Epidermal melanocyte (primary cell): ENCODE measurements around the gene WWOX.
A peak's percentile ranks its signal among the peaks of the same experiment; 100 is the strongest.

ENCODE experiments used
- DNase-seq: peaks from one replicate; pipeline ENCODE4 v3.0.0; 2011; ENCODE audit warnings: low spot score; ENCODE audit not compliant: insufficient read length

WWOX gene

GRCh38 chr16:78972986-78973385 is 873.5 kb downstream of the WWOX start:
- no peak for DNase-seq

GRCh38 chr16:78976212-78976611 is 876.8 kb downstream of the WWOX start:
- DNase-seq: no peak

GRCh38 chr16:78980825-78981224 is 881.4 kb downstream of the WWOX start:
- no peak for DNase-seq

- DNase-seq: no peak
Observed at GRCh38 chr16:78982096-78982744, 882.8 kb downstream of the WWOX start.

- no peak for DNase-seq
Observed at GRCh38 chr16:78984324-78984723, 884.9 kb downstream of the WWOX start.

GRCh38 chr16:78984887-78985464 is 885.5 kb downstream of the WWOX start:
- no peak for DNase-seq

- no peak for DNase-seq
Observed at GRCh38 chr16:78985716-78986605, 886.5 kb downstream of the WWOX start.

GRCh38 chr16:78987666-78988065 is 888.2 kb downstream of the WWOX start:
- no peak for DNase-seq

GRCh38 chr16:78988361-78988969 is 889.0 kb downstream of the WWOX start:
- no peak for DNase-seq

GRCh38 chr16:78990309-78990701 is 890.9 kb downstream of the WWOX start:
- peak; percentile 41 for DNase-seq

- no peak for DNase-seq
Observed at GRCh38 chr16:78992001-78992400, 892.5 kb downstream of the WWOX start.

- DNase-seq: no peak
Observed at GRCh38 chr16:78993346-78993745, 893.9 kb downstream of the WWOX start.

GRCh38 chr16:78994135-78994745 is 894.8 kb downstream of the WWOX start:
- no peak for DNase-seq

GRCh38 chr16:78995441-78995840 is 896.0 kb downstream of the WWOX start:
- no peak for DNase-seq

- DNase-seq: no peak
Observed at GRCh38 chr16:78996790-78997189, 897.3 kb downstream of the WWOX start.

- no peak for DNase-seq
Observed at GRCh38 chr16:78998879-78999278, 899.4 kb downstream of the WWOX start.

GRCh38 chr16:79001156-79001967 is 901.9 kb downstream of the WWOX start:
- no peak for DNase-seq

- no peak for DNase-seq
Observed at GRCh38 chr16:79003026-79003609, 903.7 kb downstream of the WWOX start.

GRCh38 chr16:79004309-79004708 is 904.9 kb downstream of the WWOX start:
- no peak for DNase-seq

GRCh38 chr16:79005096-79005495 is 905.6 kb downstream of the WWOX start:
- no peak for DNase-seq
